Measurements from ENCODE around the gene MAP2K7.

- TF ChIP-seq CTCF (IDR thresholded peaks at IDR 0.05) (no peak), POLR2AphosphoS5 (IDR thresholded peaks at IDR 0.05) (no peak), POLR2A (IDR thresholded peaks at IDR 0.05) (no peak)
Measured at GRCh38 chr19:7912144-7912696, 8.5 kb downstream of the MAP2K7 start.
